Astrocyte (in vitro differentiated cells and primary cell): Measurements from ENCODE around the gene OR13J1.

Experiments used
- EZH2 ChIP-seq: IDR thresholded peaks from 2 replicates; pipeline ENCODE4 v1.6.1; 2012; ENCODE audit warnings: mild to moderate bottlenecking, low read length, inconsistent platforms; ENCODE audit not compliant: insufficient read depth
- TF ChIP-seq, protein P1 (sequence below): IDR thresholded peaks from 2 replicates; pipeline ENCODE4 v1.5.1; 2011; ENCODE audit warnings: low read depth, mild to moderate bottlenecking, inconsistent platforms, low read length, moderate library complexity; ENCODE audit not compliant: insufficient read depth

DNA sequence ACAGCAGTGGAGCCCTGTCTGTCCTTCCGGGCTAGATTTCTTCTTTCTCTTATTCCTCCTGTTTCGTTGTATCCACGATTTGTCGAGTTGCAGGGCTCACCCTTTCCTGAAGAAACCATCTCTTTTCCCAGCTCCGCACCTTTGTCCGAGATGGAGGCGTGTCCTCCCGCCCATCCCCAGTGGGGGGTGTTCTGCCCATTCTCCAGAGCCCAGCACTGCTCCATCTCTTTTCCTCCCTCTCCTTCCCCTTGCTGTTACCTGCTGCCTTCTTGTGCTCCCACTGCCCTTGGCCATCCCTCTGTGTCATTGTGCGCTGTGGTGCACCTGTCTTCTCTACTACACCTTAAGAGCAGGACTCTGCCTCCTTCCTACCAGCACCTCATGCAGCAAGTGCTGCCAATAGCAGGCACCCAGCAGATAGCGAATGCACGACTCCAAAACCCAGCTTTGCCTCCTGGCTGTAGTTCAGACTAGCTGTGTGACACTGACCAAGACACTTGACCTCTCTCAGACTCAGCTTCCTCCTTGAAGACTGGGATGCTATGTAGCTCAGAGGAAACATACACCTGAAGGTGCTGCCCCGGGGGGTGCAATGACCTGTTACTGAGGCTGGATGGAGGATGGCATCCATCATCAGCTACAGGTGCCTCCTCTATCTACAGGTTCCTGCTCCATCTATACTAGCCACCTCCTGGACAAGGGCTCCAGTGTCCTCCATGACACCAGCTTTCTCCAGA, 8.9 kb downstream of the OR13J1 start:
- TF ChIP-seq, protein P1, sequence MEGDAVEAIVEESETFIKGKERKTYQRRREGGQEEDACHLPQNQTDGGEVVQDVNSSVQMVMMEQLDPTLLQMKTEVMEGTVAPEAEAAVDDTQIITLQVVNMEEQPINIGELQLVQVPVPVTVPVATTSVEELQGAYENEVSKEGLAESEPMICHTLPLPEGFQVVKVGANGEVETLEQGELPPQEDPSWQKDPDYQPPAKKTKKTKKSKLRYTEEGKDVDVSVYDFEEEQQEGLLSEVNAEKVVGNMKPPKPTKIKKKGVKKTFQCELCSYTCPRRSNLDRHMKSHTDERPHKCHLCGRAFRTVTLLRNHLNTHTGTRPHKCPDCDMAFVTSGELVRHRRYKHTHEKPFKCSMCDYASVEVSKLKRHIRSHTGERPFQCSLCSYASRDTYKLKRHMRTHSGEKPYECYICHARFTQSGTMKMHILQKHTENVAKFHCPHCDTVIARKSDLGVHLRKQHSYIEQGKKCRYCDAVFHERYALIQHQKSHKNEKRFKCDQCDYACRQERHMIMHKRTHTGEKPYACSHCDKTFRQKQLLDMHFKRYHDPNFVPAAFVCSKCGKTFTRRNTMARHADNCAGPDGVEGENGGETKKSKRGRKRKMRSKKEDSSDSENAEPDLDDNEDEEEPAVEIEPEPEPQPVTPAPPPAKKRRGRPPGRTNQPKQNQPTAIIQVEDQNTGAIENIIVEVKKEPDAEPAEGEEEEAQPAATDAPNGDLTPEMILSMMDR, result no peak
- no peak for TF ChIP-seq EZH2
